ENCODE results near the gene IL2RA. TPM values are rescaled to one million over a fixed set of nuclear protein-coding genes. Genes with fewer than 3 reads are reported as not detected.

IL2RA gene
- total RNA-seq, 1 experiment from 2014 or later, result 0.59 TPM

DNA sequence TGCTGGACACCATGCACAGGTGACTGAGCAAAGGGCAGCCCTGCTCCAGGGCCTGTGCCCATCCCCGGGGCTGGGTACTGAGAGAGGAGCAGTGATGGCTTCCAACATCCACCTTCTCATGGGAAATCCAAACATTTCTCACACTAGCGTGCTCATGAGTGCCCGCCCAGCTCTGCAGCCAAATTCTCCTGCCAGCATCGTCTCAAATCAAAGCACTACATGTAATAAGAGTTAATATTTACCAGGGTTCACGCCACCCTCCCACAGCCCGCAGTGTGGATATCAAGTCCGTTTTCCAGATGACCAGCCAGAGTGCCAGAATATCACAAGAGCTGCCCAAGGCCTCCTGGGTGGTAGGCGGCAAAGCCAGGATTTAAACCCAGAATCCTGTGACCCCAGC lies 96.9 kb downstream of the IL2RA start:
- ChIA-PET CTCF (no interaction called here), POLR2A (no interaction called here), RAD21 (ENCODE audit: low non-redundant PET in 1 of 2, low total read pairs in 2 of 2, uncharacterized antibody in 2 of 2, unreplicated experiment in 2 of 2) (no interaction called here)
- DNase-seq (ENCODE audit: low read depth, low spot score) (no peak), ATAC-seq (no peak)
- TF ChIP-seq RAD21 (IDR thresholded peaks at IDR 0.05; ENCODE audit: low read depth) (no peak), SP1 (IDR thresholded peaks at IDR 0.05; ENCODE audit: low read depth) (no peak), SIN3A (IDR thresholded peaks at IDR 0.05; ENCODE audit: low read depth) (no peak), EZH2phosphoT487 (IDR thresholded peaks at IDR 0.05; ENCODE audit: borderline replicate concordance) (no peak), TCF7L2 (IDR thresholded peaks at IDR 0.05; ENCODE audit: borderline replicate concordance, extremely low read depth, insufficient read depth, insufficient read length) (no peak), ZNF274 (IDR thresholded peaks at IDR 0.05; ENCODE audit: low read depth, low read length) (no peak), YY1 (IDR thresholded peaks at IDR 0.05; ENCODE audit: extremely low read depth, insufficient replicate concordance, low read depth, low read length) (no peak), ELF1 (IDR thresholded peaks at IDR 0.05; ENCODE audit: borderline replicate concordance, low read depth) (no peak), SRF (IDR thresholded peaks at IDR 0.05; ENCODE audit: low read depth) (no peak), CEBPB (IDR thresholded peaks at IDR 0.05; ENCODE audit: low read depth) (no peak), POLR2AphosphoS5 (IDR thresholded peaks at IDR 0.05; ENCODE audit: low read depth, low read length) (no peak), EGR1 (IDR thresholded peaks at IDR 0.05; ENCODE audit: low read depth) (no peak), POLR2A (IDR thresholded peaks at IDR 0.05; ENCODE audit: borderline replicate concordance, extremely low read depth, insufficient read depth, insufficient read length) (no peak), ZBTB33 (IDR thresholded peaks at IDR 0.05; ENCODE audit: extremely low read depth, insufficient replicate concordance, low read length) (no peak), MAX (IDR thresholded peaks at IDR 0.05) (no peak), JUND (IDR thresholded peaks at IDR 0.05) (no peak), FOSL1 (IDR thresholded peaks at IDR 0.05; ENCODE audit: low read depth) (no peak), ZFX (IDR thresholded peaks at IDR 0.05) (no peak)
- TF ChIP-seq, protein P1, sequence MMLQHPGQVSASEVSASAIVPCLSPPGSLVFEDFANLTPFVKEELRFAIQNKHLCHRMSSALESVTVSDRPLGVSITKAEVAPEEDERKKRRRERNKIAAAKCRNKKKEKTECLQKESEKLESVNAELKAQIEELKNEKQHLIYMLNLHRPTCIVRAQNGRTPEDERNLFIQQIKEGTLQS (IDR thresholded peaks at IDR 0.05), result no peak
- TF ChIP-seq, protein P2, sequence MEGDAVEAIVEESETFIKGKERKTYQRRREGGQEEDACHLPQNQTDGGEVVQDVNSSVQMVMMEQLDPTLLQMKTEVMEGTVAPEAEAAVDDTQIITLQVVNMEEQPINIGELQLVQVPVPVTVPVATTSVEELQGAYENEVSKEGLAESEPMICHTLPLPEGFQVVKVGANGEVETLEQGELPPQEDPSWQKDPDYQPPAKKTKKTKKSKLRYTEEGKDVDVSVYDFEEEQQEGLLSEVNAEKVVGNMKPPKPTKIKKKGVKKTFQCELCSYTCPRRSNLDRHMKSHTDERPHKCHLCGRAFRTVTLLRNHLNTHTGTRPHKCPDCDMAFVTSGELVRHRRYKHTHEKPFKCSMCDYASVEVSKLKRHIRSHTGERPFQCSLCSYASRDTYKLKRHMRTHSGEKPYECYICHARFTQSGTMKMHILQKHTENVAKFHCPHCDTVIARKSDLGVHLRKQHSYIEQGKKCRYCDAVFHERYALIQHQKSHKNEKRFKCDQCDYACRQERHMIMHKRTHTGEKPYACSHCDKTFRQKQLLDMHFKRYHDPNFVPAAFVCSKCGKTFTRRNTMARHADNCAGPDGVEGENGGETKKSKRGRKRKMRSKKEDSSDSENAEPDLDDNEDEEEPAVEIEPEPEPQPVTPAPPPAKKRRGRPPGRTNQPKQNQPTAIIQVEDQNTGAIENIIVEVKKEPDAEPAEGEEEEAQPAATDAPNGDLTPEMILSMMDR (IDR thresholded peaks at IDR 0.05 in 2 of 3, conservative IDR thresholded peaks at IDR 0.05 in 1 of 3; ENCODE audit: borderline replicate concordance in 1 of 3, insufficient read depth in 1 of 3, low read depth in 2 of 3, low read length in 2 of 3), result no peak
- H3K9me3 ChIP-seq (ENCODE audit: control insufficient read depth in 1 of 2, insufficient read depth in 1 of 2, low read depth in 1 of 2, low read length in 2 of 2), result no peaks in the 10 kb centered on the region
- H3K79me2 ChIP-seq (ENCODE audit: insufficient read depth, low read length), result no peaks in the 10 kb centered on the region
- no peak overlapping the region for H2AFZ ChIP-seq (ENCODE audit: low read depth, low read length, poor library complexity, severe bottlenecking)
- no peak overlapping the region for H3K4me3 ChIP-seq (replicated peaks in 1 of 2; ENCODE audit: low read depth in 1 of 2, low read length in 2 of 2)
- no peak overlapping the region for H3K4me2 ChIP-seq (ENCODE audit: low read length)
- H3K27ac ChIP-seq (ENCODE audit: low read depth, low read length), result no peak overlapping the region
- H3K4me1 ChIP-seq (ENCODE audit: control insufficient read depth in 1 of 2, insufficient read depth in 2 of 2, low read length in 2 of 2), result no peaks in the 10 kb centered on the region
- no peak overlapping the region for H3K9ac ChIP-seq (ENCODE audit: low read length)
- no peaks in the 10 kb centered on the region for H3K9me2 ChIP-seq (ENCODE audit: insufficient read depth)
- intact Hi-C loops (cut with micrococcal nuclease), result no loop called here
- no TSS peak for BruUV-seq (replicated peaks)
- H4K20me1 ChIP-seq (ENCODE audit: insufficient read depth), result no peaks in the 10 kb centered on the region
- no peaks in the 10 kb centered on the region for H3K27me3 ChIP-seq (ENCODE audit: insufficient read depth, low read length)
- no peaks in the 10 kb centered on the region for H3K36me3 ChIP-seq (ENCODE audit: control insufficient read depth in 1 of 2, insufficient read depth in 2 of 2, low read length in 2 of 2)

Data from HCT116 (cell line).